Measurements from ENCODE around the gene CRAMP1. TPM values are rescaled to one million over a fixed set of nuclear protein-coding genes. Genes with fewer than 3 reads are reported as not detected.

CRAMP1 gene
- total RNA-seq, 1 experiment from 2014 or later = 28.8 TPM

- peaks cover 64% of the 10 kb centered on the region for H3K4me1 ChIP-seq (ENCODE audit: control insufficient read depth, insufficient read depth, low read length)
- peak overlapping the region; percentile 94 for H3K27ac ChIP-seq (ENCODE audit: low read length)
- ATAC-seq (no peak), DNase-seq (ENCODE audit: low read depth, low spot score) (no peak)
- CTCF ChIA-PET = no interaction called here
- peaks cover 17% of the 10 kb centered on the region for H3K36me3 ChIP-seq (ENCODE audit: control insufficient read depth, insufficient read depth, low read length)
- H3K27me3 ChIP-seq (ENCODE audit: control insufficient read depth, insufficient read depth, low read length) = no peaks in the 10 kb centered on the region
- TF ChIP-seq TCF7L2 (IDR thresholded peaks at IDR 0.05; ENCODE audit: low read depth, low read length) = no peak
- no peak for TF ChIP-seq SIN3A (IDR thresholded peaks at IDR 0.05; ENCODE audit: borderline replicate concordance, insufficient read depth, low read depth, low read length)
- TF ChIP-seq, protein P1, sequence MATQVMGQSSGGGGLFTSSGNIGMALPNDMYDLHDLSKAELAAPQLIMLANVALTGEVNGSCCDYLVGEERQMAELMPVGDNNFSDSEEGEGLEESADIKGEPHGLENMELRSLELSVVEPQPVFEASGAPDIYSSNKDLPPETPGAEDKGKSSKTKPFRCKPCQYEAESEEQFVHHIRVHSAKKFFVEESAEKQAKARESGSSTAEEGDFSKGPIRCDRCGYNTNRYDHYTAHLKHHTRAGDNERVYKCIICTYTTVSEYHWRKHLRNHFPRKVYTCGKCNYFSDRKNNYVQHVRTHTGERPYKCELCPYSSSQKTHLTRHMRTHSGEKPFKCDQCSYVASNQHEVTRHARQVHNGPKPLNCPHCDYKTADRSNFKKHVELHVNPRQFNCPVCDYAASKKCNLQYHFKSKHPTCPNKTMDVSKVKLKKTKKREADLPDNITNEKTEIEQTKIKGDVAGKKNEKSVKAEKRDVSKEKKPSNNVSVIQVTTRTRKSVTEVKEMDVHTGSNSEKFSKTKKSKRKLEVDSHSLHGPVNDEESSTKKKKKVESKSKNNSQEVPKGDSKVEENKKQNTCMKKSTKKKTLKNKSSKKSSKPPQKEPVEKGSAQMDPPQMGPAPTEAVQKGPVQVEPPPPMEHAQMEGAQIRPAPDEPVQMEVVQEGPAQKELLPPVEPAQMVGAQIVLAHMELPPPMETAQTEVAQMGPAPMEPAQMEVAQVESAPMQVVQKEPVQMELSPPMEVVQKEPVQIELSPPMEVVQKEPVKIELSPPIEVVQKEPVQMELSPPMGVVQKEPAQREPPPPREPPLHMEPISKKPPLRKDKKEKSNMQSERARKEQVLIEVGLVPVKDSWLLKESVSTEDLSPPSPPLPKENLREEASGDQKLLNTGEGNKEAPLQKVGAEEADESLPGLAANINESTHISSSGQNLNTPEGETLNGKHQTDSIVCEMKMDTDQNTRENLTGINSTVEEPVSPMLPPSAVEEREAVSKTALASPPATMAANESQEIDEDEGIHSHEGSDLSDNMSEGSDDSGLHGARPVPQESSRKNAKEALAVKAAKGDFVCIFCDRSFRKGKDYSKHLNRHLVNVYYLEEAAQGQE (IDR thresholded peaks at IDR 0.05; ENCODE audit: insufficient read depth in 1 of 2, low read depth in 2 of 2, low read length in 1 of 2) = no peak
- no peak for TF ChIP-seq POLR2AphosphoS5 (IDR thresholded peaks at IDR 0.05; ENCODE audit: low read depth, low read length)
- TF ChIP-seq, protein P2, sequence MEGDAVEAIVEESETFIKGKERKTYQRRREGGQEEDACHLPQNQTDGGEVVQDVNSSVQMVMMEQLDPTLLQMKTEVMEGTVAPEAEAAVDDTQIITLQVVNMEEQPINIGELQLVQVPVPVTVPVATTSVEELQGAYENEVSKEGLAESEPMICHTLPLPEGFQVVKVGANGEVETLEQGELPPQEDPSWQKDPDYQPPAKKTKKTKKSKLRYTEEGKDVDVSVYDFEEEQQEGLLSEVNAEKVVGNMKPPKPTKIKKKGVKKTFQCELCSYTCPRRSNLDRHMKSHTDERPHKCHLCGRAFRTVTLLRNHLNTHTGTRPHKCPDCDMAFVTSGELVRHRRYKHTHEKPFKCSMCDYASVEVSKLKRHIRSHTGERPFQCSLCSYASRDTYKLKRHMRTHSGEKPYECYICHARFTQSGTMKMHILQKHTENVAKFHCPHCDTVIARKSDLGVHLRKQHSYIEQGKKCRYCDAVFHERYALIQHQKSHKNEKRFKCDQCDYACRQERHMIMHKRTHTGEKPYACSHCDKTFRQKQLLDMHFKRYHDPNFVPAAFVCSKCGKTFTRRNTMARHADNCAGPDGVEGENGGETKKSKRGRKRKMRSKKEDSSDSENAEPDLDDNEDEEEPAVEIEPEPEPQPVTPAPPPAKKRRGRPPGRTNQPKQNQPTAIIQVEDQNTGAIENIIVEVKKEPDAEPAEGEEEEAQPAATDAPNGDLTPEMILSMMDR (IDR thresholded peaks at IDR 0.05) = no peak
- H3K4me3 ChIP-seq (ENCODE audit: low read depth in 2 of 2, low read length in 2 of 2) = no peak overlapping the region
- POLR2A ChIA-PET = no interaction called here
- BruUV-seq (replicated peaks) = no TSS peak
- intact Hi-C loops (cut with micrococcal nuclease; ENCODE audit: unreplicated experiment) (no loop called here), in situ Hi-C loops (cut with HindIII; ENCODE audit: low pct_unique_long_range_greater_than_20kb, low sequenced_read_pairs) (no loop called here)
- H3K9me3 ChIP-seq (ENCODE audit: control insufficient read depth, insufficient read depth, low read depth, low read length) = no peaks in the 10 kb centered on the region
These were observed 77.7 kb downstream of the CRAMP1 start for GRCh38 chr16:1689853-1690252.

DNA sequence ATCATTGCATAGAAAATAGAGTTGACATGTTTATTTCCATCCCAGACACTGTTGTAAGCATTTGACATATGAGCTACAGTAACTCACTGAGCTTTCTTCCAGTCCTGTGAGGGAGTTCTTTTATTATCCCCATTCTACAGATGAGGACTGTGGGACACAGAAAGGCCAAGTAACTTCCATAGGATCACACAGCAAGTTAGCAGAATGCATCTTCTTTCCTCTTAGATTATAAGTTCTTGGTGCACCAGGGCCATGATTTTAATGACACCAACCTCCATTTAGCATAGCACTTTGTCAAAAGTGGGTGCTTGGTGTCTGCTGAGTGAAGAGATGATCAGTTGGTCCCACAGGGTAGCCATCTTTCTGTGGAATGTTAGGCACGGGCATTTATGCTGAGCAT lies 78.7 kb downstream of the CRAMP1 start:
- ChIA-PET POLR2A (no interaction called here), CTCF (no interaction called here)
- Histone ChIP-seq H3K9me3 (ENCODE audit: control insufficient read depth, insufficient read depth, low read depth, low read length) (no peaks in the 10 kb centered on the region), H3K4me3 (ENCODE audit: low read depth in 2 of 2, low read length in 2 of 2) (no peak overlapping the region), H3K4me1 (ENCODE audit: control insufficient read depth, insufficient read depth, low read length) (peaks cover 60% of the 10 kb centered on the region), H3K27me3 (ENCODE audit: control insufficient read depth, insufficient read depth, low read length) (no peaks in the 10 kb centered on the region), H3K27ac (ENCODE audit: low read length) (peak overlapping the region; percentile 94), H3K36me3 (ENCODE audit: control insufficient read depth, insufficient read depth, low read length) (peaks cover 13% of the 10 kb centered on the region)
- in situ Hi-C loops (cut with HindIII; ENCODE audit: low pct_unique_long_range_greater_than_20kb, low sequenced_read_pairs) = no loop called here
- BruUV-seq (replicated peaks) = no TSS peak
- DNase-seq (ENCODE audit: low read depth, low spot score) (no peak), ATAC-seq (no peak)
- TF ChIP-seq TCF7L2 (IDR thresholded peaks at IDR 0.05; ENCODE audit: low read depth, low read length) (no peak), SIN3A (IDR thresholded peaks at IDR 0.05; ENCODE audit: borderline replicate concordance, insufficient read depth, low read depth, low read length) (no peak)
- TF ChIP-seq, protein P1 (IDR thresholded peaks at IDR 0.05; ENCODE audit: insufficient read depth in 1 of 2, low read depth in 2 of 2, low read length in 1 of 2) = no peak
- intact Hi-C loops (cut with micrococcal nuclease; ENCODE audit: unreplicated experiment) = no loop called here
